Tibial nerve (tissue), 4 donors: ENCODE data around the gene BTBD9. TPM values are rescaled to one million over a fixed set of nuclear protein-coding genes. Genes with fewer than 3 reads are reported as not detected.
"Not testable (repeated sequence)": the region's sequence is repeated elsewhere in the genome, so short reads cannot be mapped to it uniquely, and the experiment has no call there.

Source experiments
- DNase-seq, 2 donors: peaks; one replicate each; pipeline ENCODE4 v3.0.0-alpha.2; 2019; ENCODE audit warnings: low spot score in 2 of 2
- H3K27ac ChIP-seq, 4 donors: fragments of 200-600 bp; sonication (generic) in 3 of 4; one replicate each; pipeline ENCODE4 v1.5.1; 2017 to 2019; ENCODE audit warnings: mild to moderate bottlenecking in 1 of 4
- H3K27me3 ChIP-seq, 2 donors: fragments of 200-600 bp; sonication (generic) in 1 of 2; one replicate each; pipeline versions ENCODE4 v1.5.1 to v1.6.0; 2017 to 2019
- H3K36me3 ChIP-seq, 3 donors: fragments of 200-600 bp; sonication (generic); one replicate each; pipeline ENCODE4 v1.5.1; 2018 to 2019
- H3K4me1 ChIP-seq, 4 donors: fragments of 200-600 bp; sonication (generic) in 3 of 4; one replicate each; pipeline ENCODE4 v1.5.1; 2017 to 2019
- H3K4me3 ChIP-seq, 4 donors: fragments of 200-600 bp; sonication (generic) in 3 of 4; one replicate each; pipeline ENCODE4 v1.5.1; 2017 to 2019; ENCODE audit warnings: mild to moderate bottlenecking in 1 of 4, moderate library complexity in 1 of 4
- H3K9me3 ChIP-seq, 4 donors: fragments of 200-600 bp; sonication (generic) in 3 of 4; one replicate each; pipeline ENCODE4 v1.5.1; 2017 to 2019
- EP300 ChIP-seq, 2 donors: sonication (generic); formaldehyde crosslinking; IDR thresholded peaks; one replicate each; pipeline ENCODE4 v1.6.1; 2017; ENCODE audit warnings: antibody characterized with exemption in 2 of 2, mild to moderate bottlenecking in 1 of 2
- POLR2A ChIP-seq, 2 donors: fragments of 450-650 bp; IDR thresholded peaks; one replicate each; pipeline ENCODE4 v1.6.1; 2017; ENCODE audit warnings: antibody characterized with exemption in 2 of 2, mild to moderate bottlenecking in 2 of 2, moderate library complexity in 2 of 2
- WGBS, 2 donors: methylation state at CpG; one replicate each; pipeline ENCODE4 v1.1.5; 2018; 5-methylcytosine and 5-hydroxymethylcytosine counted together
- total RNA-seq, 4 donors: library from RNA; depleted of rRNA; stranded (reverse); fragments of >200 nt; gene quantifications; one replicate each; pipeline ENCODE4 v1.1.0, GENCODE V29; 2016
- TF ChIP-seq, protein P1 (sequence below), 5 experiments: fragments of 200-600 bp in 3 of 5; fragments of 450-650 bp in 2 of 5; sonication (generic) in 3 of 5; IDR thresholded peaks; one replicate each; pipeline ENCODE4 v1.5.1; 2016 to 2019; ENCODE audit warnings: antibody characterized with exemption in 5 of 5, mild to moderate bottlenecking in 3 of 5, moderate library complexity in 2 of 5

The BTBD9 gene
- total RNA-seq, 4 donors from 2014 or later: 7.5 to 23.9 (median 10.7) TPM

DNA sequence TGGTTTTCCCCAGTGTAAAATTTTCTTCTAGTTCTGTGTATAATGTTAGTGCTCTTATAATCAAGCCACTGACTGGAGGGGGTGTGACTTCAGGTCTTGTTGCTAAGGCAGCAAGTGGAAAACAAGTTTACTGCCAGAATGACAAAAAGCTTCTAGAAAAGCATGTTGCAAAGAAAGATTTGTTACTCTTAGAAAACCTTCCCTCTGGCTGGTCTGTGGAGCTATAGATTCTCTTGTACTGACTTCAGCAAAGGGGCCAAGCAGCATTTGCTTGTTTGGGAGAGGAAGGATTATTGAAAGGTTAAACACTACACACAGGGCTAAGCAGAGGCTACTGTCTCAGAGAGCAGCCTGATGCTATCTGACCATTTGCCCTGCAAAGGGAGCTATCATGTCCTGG, 288.8 kb downstream of the BTBD9 start:
- no peak for DNase-seq
- Histone ChIP-seq H3K4me1 (peaks cover 0 to 27% (median 7%) of the 10 kb centered on the region in 4 donors), H3K27me3 (no peaks in the 10 kb centered on the region), H3K36me3 (no peaks in the 10 kb centered on the region), H3K4me3 (no peak overlapping the region), H3K9me3 (no peaks in the 10 kb centered on the region), H3K27ac (peak overlapping the region in 2 of 4 donors; percentile 42 to 46)
- TF ChIP-seq POLR2A (IDR thresholded peaks at IDR 0.05): no peak
- TF ChIP-seq EP300 (IDR thresholded peaks at IDR 0.05): no peak
- TF ChIP-seq, protein P1, sequence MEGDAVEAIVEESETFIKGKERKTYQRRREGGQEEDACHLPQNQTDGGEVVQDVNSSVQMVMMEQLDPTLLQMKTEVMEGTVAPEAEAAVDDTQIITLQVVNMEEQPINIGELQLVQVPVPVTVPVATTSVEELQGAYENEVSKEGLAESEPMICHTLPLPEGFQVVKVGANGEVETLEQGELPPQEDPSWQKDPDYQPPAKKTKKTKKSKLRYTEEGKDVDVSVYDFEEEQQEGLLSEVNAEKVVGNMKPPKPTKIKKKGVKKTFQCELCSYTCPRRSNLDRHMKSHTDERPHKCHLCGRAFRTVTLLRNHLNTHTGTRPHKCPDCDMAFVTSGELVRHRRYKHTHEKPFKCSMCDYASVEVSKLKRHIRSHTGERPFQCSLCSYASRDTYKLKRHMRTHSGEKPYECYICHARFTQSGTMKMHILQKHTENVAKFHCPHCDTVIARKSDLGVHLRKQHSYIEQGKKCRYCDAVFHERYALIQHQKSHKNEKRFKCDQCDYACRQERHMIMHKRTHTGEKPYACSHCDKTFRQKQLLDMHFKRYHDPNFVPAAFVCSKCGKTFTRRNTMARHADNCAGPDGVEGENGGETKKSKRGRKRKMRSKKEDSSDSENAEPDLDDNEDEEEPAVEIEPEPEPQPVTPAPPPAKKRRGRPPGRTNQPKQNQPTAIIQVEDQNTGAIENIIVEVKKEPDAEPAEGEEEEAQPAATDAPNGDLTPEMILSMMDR (IDR thresholded peaks at IDR 0.05): no peak

DNA sequence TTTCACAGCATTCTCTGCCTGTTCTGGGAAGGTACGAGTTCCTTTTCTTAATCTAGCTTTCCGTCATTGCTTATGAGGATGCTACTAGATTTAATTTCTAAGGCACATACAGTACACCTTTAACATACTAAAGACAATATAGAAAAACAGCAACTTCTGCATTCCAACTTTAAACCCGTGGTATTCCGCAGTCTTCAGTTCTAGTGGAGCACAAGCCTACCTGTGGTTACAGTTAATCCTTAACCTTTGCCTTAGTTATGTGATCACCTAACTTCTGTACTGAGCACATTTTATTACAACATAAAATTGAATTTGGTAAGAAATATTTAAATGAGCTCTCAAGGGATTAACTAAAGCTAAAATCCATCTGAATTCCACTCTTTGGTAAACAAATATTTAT, 289.5 kb downstream of the BTBD9 start:
- Histone ChIP-seq H3K4me3 (no peak overlapping the region), H3K36me3 (no peaks in the 10 kb centered on the region), H3K27ac (peak overlapping the region in 2 of 4 donors; percentile 29 to 42), H3K9me3 (no peaks in the 10 kb centered on the region), H3K27me3 (no peaks in the 10 kb centered on the region), H3K4me1 (peaks cover 0 to 27% (median 7%) of the 10 kb centered on the region in 4 donors)
- DNase-seq: no peak
- 89 to 97% methylated on average over 4 of the region's 4 CpGs for WGBS, 2 donors
- TF ChIP-seq POLR2A (IDR thresholded peaks at IDR 0.05): no peak

DNA sequence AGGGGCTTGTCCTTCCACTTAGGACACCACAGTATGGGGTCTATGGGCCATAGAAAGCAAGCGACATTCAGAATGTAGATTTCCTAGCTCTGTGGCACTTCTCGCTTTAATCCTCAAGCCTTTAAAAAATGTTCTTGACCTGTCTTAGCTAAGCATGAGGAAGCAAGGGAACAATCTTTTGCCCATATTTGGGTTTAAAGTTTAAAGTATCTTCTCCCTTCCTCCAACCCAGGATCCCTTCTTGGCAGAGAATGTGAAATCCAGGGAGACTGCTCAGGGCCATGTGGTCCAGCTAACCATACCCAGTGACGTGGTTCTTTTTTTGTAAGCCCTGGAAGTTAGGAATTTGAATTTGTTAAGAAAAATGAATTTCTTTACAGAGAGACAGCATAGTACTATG, 289.9 kb downstream of the BTBD9 start:
- TF ChIP-seq, protein P1 (IDR thresholded peaks at IDR 0.05): no peak
- TF ChIP-seq EP300 (IDR thresholded peaks at IDR 0.05): no peak
- no peak for TF ChIP-seq POLR2A (IDR thresholded peaks at IDR 0.05)
- no peaks in the 10 kb centered on the region for H3K36me3 ChIP-seq
- no peak overlapping the region for H3K4me3 ChIP-seq
- WGBS, 2 donors: 88 to 89% methylated on average over 3 of the region's 3 CpGs
- DNase-seq: no peak
- no peaks in the 10 kb centered on the region for H3K27me3 ChIP-seq
- H3K4me1 ChIP-seq: peaks cover 0 to 27% (median 7%) of the 10 kb centered on the region in 4 donors
- no peaks in the 10 kb centered on the region for H3K9me3 ChIP-seq
- peak overlapping the region in 1 of 4 donors; percentile 21 for H3K27ac ChIP-seq

DNA sequence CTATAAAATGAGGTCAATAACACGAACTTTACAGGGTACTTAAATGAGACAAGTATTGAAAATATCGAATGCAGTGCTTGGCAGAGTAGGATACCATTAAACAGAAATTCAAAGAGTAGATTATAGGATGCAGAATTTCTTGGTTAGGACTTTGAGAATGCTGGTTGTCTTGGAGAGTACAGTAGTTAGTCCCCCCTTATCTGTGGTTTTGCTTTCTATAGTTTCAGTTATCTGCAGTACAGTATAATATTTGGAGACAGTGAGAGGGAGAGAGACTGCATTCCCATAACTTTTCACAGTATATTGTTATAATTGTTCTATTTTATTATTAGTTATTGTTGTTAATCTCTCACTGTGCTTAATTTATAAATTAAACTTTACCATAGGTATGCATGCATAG, 290.5 kb downstream of the BTBD9 start:
- Histone ChIP-seq H3K9me3 (no peaks in the 10 kb centered on the region), H3K4me3 (no peak overlapping the region), H3K27ac (no peak overlapping the region), H3K4me1 (peaks cover 0 to 27% (median 7%) of the 10 kb centered on the region in 4 donors), H3K36me3 (no peaks in the 10 kb centered on the region), H3K27me3 (no peaks in the 10 kb centered on the region)
- TF ChIP-seq EP300 (IDR thresholded peaks at IDR 0.05) (no peak), POLR2A (IDR thresholded peaks at IDR 0.05) (no peak)
- TF ChIP-seq, protein P1 (IDR thresholded peaks at IDR 0.05): no peak
- no peak for DNase-seq
- 88 to 92% methylated on average over 2 of the region's 2 CpGs for WGBS, 2 donors

DNA sequence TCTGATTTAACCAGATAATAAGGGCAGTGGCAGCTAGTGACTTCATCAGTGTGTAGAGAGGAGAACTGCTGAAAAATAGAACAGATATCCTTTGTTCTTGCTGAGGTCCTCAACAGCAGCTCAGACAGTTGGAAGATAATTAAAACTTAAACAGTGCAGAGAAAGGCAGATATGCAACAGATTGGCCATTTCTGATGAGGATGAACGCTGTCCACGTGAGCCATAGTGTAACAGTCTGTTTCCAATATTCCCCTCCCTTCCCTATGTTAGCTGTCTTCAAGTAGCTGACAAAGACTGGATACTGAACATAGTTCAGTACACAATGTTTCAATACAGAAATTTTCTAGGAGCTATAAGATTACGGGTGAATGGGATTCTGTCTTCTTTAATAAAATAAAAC, 291.4 kb downstream of the BTBD9 start:
- H3K4me1 ChIP-seq: peaks cover 0 to 27% (median 7%) of the 10 kb centered on the region in 4 donors
- TF ChIP-seq POLR2A (IDR thresholded peaks at IDR 0.05) (no peak), EP300 (IDR thresholded peaks at IDR 0.05) (no peak)
- TF ChIP-seq, protein P1 (IDR thresholded peaks at IDR 0.05): no peak
- H3K27me3 ChIP-seq: no peaks in the 10 kb centered on the region
- H3K27ac ChIP-seq: peak overlapping the region in 1 of 4 donors; percentile 3
- no peaks in the 10 kb centered on the region for H3K9me3 ChIP-seq
- DNase-seq: no peak
- no peak overlapping the region for H3K4me3 ChIP-seq
- no peaks in the 10 kb centered on the region for H3K36me3 ChIP-seq
- 27 to 48% methylated on average over 3 of the region's 3 CpGs for WGBS, 2 donors

DNA sequence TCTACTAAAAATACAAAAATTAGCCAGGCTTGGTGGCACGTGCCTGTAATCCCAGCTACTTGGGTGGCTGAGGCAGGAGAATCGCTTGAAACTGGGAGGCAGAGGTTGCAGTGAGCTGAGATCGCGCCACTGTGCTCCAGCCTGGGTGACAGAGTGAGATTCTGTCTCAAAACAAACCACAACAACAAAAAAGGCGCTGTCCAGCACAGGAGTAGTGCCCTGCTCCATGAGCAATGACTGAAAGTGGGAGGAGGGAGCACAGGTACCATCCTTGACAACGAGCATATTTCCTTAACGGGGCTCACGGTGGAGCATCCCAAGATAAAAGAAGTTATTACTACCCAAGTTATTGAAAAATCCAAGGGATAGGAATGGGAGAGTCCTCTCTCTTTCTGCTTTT, 291.9 kb downstream of the BTBD9 start:
- not testable (repeated sequence) for H3K9me3 ChIP-seq, H3K27me3 ChIP-seq, H3K36me3 ChIP-seq, H3K4me3 ChIP-seq, DNase-seq
- peak overlapping the region in 1 of 4 donors; percentile 3 for H3K27ac ChIP-seq
- H3K4me1 ChIP-seq: peaks cover 0 to 27% (median 7%) of the 10 kb centered on the region in 4 donors
- 57 to 74% methylated on average over 8 of the region's 8 CpGs for WGBS, 2 donors
